ENCODE results near the gene TAS2R20. TPM values are rescaled to one million over a fixed set of nuclear protein-coding genes. Genes with fewer than 3 reads are reported as not detected.
A peak's percentile ranks its signal among the peaks of the same experiment; 100 is the strongest.
"Not testable (repeated sequence)": the region's sequence is repeated elsewhere in the genome, so short reads cannot be mapped to it uniquely, and the experiment has no call there.

TAS2R20 gene, protein sequence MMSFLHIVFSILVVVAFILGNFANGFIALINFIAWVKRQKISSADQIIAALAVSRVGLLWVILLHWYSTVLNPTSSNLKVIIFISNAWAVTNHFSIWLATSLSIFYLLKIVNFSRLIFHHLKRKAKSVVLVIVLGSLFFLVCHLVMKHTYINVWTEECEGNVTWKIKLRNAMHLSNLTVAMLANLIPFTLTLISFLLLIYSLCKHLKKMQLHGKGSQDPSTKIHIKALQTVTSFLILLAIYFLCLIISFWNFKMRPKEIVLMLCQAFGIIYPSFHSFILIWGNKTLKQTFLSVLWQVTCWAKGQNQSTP
- 1 to 10 TPM; 1.2 to 1.4 TPM for total RNA-seq

DNA sequence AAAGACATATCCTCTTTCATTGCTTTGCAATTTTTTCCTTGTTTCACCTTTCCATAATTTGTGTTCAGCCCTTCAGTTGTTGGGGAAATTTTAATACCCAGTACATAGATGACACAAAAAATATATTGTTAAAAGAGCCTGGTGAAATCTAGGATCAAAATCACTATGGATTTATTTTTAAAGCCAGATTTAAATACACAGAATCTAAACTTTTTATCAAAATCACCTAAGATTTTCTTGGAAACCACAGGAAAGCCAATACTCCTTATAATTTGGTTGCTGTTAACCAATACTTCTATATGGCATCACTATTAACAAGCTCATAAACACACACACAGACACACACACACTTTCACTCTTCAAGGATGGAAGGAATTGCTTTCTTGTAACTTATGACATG is at the start of gene TAS2R20:
TAS2R20 (minus strand) TSS at position 101 of the 400 bp plus-strand sequence. CDS start 429 bp downstream, outside the sequence.
- CTCF ChIA-PET, result no interaction called here
- Mint-ChIP-seq H3K27ac (no peak within 1 kb of the TSS), H3K9me3 (ENCODE audit: low read depth) (no peaks in the 10 kb centered on the region)

DNA sequence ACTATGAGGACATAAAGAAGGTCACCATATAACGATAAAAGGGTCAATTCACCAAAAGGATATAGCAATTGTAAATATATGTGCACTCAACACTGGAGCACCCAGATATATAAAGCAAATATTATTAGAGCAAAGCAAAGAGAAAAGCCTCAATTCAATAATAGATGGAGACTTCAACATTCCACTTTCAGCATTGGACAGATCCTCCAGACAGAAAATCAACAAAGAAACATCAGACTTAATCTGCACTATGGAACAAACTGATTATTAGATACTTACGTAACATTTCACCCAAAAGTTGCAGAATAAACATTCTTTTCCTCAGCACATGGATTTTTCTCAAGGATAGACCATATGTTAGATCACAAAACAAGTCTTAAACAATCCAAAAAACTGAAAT is 43.3 kb upstream of the TAS2R20 start:
- intact Hi-C loops (cut with DNase I, micrococcal nuclease); CTCF ChIA-PET; POLR2A ChIA-PET; H3K27me3 Mint-ChIP-seq; DNase-seq; H3K4me1 Mint-ChIP-seq; H3K4me3 Mint-ChIP-seq; ATAC-seq; H3K27ac Mint-ChIP-seq; H3K9me3 Mint-ChIP-seq (ENCODE audit: low read depth): not testable (repeated sequence)
- peaks cover 42% of the 10 kb centered on the region for H3K36me3 Mint-ChIP-seq (ENCODE audit: low read depth)

More for the DNA sequence above, at the start of gene TAS2R20:
- Mint-ChIP-seq H3K4me1 (no peaks in the 10 kb centered on the region), H3K27me3 (no peaks in the 10 kb centered on the region), H3K4me3 (no peak within 1 kb of the TSS), H3K36me3 (ENCODE audit: low read depth) (peaks cover 25% of the 10 kb centered on the region)
- POLR2A ChIA-PET, result no interaction called here
- DNase-seq (no peak), ATAC-seq (no peak)
- intact Hi-C loops (cut with DNase I, micrococcal nuclease), result no loop called here

DNA sequence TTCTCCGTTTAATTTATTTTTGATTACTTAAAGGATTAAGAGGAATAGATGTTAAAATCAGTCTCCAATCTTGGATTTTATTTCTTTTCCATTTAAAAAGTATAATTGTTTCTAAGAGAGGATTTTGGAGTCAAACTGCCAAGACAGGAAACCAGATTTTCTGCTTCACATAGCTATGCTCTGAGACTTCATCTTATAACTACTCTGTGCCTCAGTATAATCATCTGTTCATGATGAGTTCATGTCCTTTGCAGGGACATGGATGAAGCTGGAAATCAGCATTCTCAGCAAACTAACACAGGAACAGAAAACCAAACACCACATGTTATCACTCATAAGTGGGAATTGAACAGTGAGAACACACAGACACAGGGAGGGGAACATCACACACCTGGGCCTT is 42.1 kb upstream of the TAS2R20 start:
- ChIA-PET CTCF (interaction anchor here (0.7 kb wide), 1 partner anchor 365 kb away, joined by 3 read pairs; no protein-coding TSS in a partner anchor), POLR2A (no interaction called here)
- Mint-ChIP-seq H3K36me3 (ENCODE audit: low read depth) (peaks cover 42% of the 10 kb centered on the region), H3K4me1 (peaks cover 1% of the 10 kb centered on the region), H3K27me3 (no peaks in the 10 kb centered on the region), H3K27ac (no peak overlapping the region), H3K4me3 (no peak overlapping the region), H3K9me3 (ENCODE audit: low read depth) (no peaks in the 10 kb centered on the region)
- no peak for DNase-seq
- ATAC-seq, result no peak
- intact Hi-C loops (cut with DNase I, micrococcal nuclease), result no loop called here

DNA sequence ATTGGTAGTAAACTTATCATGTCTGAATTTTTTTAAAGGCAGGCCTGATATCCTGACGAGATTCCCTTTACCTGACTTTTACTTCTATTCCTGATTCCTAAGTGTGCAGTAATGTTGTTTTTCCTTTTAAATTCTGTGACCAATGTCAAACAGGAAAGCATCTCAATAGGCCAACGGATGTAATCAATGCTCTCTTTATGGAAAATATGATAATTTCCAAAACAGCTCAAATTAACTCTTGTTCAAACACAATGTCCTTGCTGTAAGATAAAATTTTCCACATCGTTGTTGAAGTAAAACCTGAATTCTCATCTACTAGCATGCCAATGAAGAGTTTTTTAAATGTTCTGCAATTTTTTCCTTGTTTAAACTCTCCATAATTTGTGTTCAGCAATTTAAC is 41.1 kb upstream of the TAS2R20 start:
- POLR2A ChIA-PET, result no interaction called here
- Mint-ChIP-seq H3K9me3 (ENCODE audit: low read depth) (no peaks in the 10 kb centered on the region), H3K27me3 (no peaks in the 10 kb centered on the region), H3K27ac (no peak overlapping the region), H3K4me3 (no peak overlapping the region), H3K36me3 (ENCODE audit: low read depth) (peaks cover 35% of the 10 kb centered on the region), H3K4me1 (peaks cover 3% of the 10 kb centered on the region)
- ATAC-seq, result no peak
- CTCF ChIA-PET, result no interaction called here
- no peak for DNase-seq
- intact Hi-C loops (cut with DNase I, micrococcal nuclease), result no loop called here

DNA sequence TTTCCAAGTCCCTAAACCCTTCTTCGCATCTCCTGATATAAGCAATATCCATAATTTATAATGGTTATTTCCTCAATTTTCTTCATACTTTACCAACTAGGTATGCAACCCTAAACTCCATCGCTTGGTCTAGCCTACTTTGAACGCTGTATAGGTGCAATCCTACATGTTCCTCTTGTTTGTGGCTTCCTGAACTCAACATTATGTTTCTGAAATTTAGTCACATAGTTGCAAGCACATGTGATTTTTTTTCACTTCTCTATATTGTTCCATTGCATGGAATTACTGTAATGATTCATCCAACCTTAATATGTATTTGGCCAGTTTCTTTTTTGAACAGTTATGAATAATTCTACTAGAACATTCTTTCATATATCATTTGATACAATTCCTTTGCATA is 35.9 kb upstream of the TAS2R20 start:
- DNase-seq; H3K4me1 Mint-ChIP-seq; H3K4me3 Mint-ChIP-seq; H3K9me3 Mint-ChIP-seq (ENCODE audit: low read depth); H3K27ac Mint-ChIP-seq; POLR2A ChIA-PET; CTCF ChIA-PET; H3K27me3 Mint-ChIP-seq; intact Hi-C loops (cut with DNase I, micrococcal nuclease): not testable (repeated sequence)
- ATAC-seq, result peak; percentile 80
- H3K36me3 Mint-ChIP-seq (ENCODE audit: low read depth), result peaks cover 28% of the 10 kb centered on the region

DNA sequence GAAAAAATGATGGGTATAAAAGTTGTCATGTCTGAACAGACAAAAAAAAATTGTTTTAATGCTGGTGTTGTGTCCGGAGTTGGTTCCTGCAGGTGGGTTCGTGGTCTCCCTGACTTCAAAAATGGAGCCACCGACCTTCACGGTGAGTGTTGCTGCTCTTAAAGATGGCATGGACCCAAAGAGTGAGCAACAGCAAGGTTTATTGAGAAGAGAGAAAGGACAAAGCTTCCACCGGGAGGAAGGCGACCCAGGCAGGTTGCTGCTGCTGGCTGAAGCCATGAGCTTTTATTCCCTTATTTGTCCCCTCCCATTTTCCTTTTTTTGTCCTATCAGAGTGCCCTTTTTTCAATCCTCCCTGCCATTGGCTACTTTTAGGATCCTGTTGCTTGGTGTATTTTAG is 33.2 kb upstream of the TAS2R20 start, which contains the start of gene TAS2R31:
TAS2R31 (minus strand) TSS at position 101 of the 400 bp plus-strand sequence; CDS start at position 29, 72 bp downstream.
- DNase-seq (no peak), ATAC-seq (no peak)
- CTCF ChIA-PET, result no interaction called here
- no peak within 1 kb of the TSS for H3K27ac Mint-ChIP-seq
- peaks cover 5% of the 10 kb centered on the region for H3K4me1 Mint-ChIP-seq
- no peak within 1 kb of the TSS for H3K4me3 Mint-ChIP-seq
- no peaks in the 10 kb centered on the region for H3K27me3 Mint-ChIP-seq
- POLR2A ChIA-PET, result interaction anchor here (1.1 kb wide), 1 partner anchor 136 kb away, joined by 3 read pairs; no protein-coding TSS in a partner anchor
- intact Hi-C loops (cut with DNase I, micrococcal nuclease), result no loop called here
- peaks cover 36% of the 10 kb centered on the region for H3K36me3 Mint-ChIP-seq (ENCODE audit: low read depth)
- H3K9me3 Mint-ChIP-seq (ENCODE audit: low read depth), result peaks cover 3% of the 10 kb centered on the region

DNA sequence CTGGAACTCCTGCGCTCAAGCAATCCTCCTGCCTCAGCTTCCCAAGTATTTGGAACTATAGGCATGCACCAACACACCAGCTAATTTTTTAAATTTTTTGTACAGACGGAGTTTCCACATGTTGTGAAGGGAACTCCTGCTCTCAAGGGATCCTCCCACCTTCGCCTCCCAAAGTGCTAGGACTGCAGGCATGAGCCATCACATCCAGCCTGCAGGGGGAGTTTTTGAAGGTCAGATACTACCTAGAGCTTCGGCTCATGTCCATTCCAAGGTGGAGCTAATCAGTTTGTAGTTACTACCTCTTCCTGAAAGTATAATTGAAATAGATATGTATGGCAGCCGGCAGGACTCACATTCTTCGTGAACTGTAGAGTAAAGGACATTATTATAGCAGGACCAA is 28.0 kb upstream of the TAS2R20 start:
- DNase-seq, result no peak
- Mint-ChIP-seq H3K4me1 (peaks cover 6% of the 10 kb centered on the region), H3K27me3 (no peaks in the 10 kb centered on the region), H3K4me3 (no peak overlapping the region), H3K36me3 (ENCODE audit: low read depth) (peaks cover 34% of the 10 kb centered on the region), H3K9me3 (ENCODE audit: low read depth) (peaks cover 8% of the 10 kb centered on the region), H3K27ac (no peak overlapping the region)
- POLR2A ChIA-PET, result no interaction called here
- intact Hi-C loops (cut with DNase I, micrococcal nuclease), result no loop called here
- CTCF ChIA-PET, result no interaction called here
- ATAC-seq, result no peak

DNA sequence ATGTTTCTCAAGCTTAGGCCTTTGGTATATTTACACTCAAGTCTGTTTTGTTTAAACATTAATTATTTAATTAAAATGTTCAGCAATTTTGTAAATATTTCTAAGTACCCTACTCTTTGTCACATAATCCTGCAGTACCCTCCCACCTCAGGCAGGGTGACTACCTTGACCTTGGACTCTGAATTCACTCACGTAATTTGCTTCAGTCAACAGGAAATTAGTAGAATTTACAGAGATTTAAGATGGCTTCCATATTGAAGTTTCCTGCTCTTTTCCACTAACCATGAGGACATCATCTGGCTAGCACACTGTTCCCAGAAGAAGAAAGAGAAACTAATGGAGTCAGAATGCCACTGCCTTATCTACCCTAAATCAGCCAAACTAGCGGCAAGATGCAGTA is 25.3 kb upstream of the TAS2R20 start:
- Mint-ChIP-seq H3K4me3 (no peak overlapping the region), H3K4me1 (peaks cover 6% of the 10 kb centered on the region), H3K9me3 (ENCODE audit: low read depth) (peaks cover 8% of the 10 kb centered on the region), H3K27ac (no peak overlapping the region), H3K36me3 (ENCODE audit: low read depth) (peaks cover 23% of the 10 kb centered on the region), H3K27me3 (no peaks in the 10 kb centered on the region)
- ChIA-PET POLR2A (interaction anchor here (0.6 kb wide), 1 partner anchor 109 kb away, joined by 4 read pairs; no protein-coding TSS in a partner anchor), CTCF (no interaction called here)
- no peak for DNase-seq
- intact Hi-C loops (cut with DNase I, micrococcal nuclease), result no loop called here
- ATAC-seq, result no peak

DNA sequence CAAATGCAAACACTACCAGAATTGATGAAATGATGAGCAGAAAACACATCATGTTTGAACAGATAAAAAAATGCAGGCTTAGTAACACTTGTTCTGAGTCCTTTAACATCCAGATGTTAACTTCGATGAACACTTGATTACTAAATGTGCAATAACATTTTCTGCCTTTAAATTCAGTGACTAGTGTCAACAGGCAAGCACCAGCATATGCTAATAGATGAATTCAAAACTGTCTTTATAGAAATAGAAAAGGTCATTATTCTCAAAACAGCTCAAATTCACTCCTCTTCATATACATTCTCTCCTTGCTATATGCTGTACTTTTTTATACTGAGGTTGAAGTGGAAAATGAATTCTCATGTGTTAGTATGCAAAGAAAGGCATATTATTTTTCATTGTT is 24.4 kb upstream of the TAS2R20 start, which contains the start of gene TAS2R19:
TAS2R19 (minus strand) TSS at position 101 of the 400 bp plus-strand sequence; CDS start at position 52, 49 bp downstream.
- no peaks in the 10 kb centered on the region for H3K27me3 Mint-ChIP-seq
- H3K4me3 Mint-ChIP-seq, result no peak within 1 kb of the TSS
- H3K27ac Mint-ChIP-seq, result peak within 1 kb of the TSS; percentile 38
- H3K9me3 Mint-ChIP-seq (ENCODE audit: low read depth), result peaks cover 8% of the 10 kb centered on the region
- CTCF ChIA-PET, result no interaction called here
- POLR2A ChIA-PET, result no interaction called here
- intact Hi-C loops (cut with DNase I, micrococcal nuclease), result no loop called here
- peaks cover 21% of the 10 kb centered on the region for H3K36me3 Mint-ChIP-seq (ENCODE audit: low read depth)
- peaks cover 6% of the 10 kb centered on the region for H3K4me1 Mint-ChIP-seq
- ATAC-seq (no peak), DNase-seq (no peak)

DNA sequence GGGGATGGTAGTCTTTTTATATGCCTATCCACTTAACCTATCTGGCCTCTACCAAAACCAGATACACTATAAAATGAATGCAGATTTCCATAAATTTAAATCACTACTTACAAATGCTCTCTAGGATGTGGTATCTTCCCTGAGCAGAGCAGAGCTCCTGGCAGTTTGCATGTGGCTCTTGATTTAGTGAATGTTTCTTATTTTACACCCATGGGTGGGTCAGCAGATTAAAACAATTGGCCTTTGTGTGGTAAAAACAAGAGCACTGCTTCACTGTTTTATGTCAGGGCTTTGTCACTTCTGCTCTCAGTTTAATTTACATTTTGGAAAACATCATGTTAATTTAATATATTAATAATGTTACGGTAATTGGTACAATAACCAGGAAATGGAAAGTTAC is 18.8 kb upstream of the TAS2R20 start:
- intact Hi-C loops (cut with DNase I, micrococcal nuclease), result no loop called here
- ATAC-seq, result no peak
- H3K27ac Mint-ChIP-seq, result no peak overlapping the region
- no peak overlapping the region for H3K4me3 Mint-ChIP-seq
- no peak for DNase-seq
- ChIA-PET POLR2A (no interaction called here), CTCF (no interaction called here)
- no peaks in the 10 kb centered on the region for H3K9me3 Mint-ChIP-seq (ENCODE audit: low read depth)
- H3K27me3 Mint-ChIP-seq, result no peaks in the 10 kb centered on the region
- H3K36me3 Mint-ChIP-seq (ENCODE audit: low read depth), result peaks cover 17% of the 10 kb centered on the region
- peaks cover 6% of the 10 kb centered on the region for H3K4me1 Mint-ChIP-seq

DNA sequence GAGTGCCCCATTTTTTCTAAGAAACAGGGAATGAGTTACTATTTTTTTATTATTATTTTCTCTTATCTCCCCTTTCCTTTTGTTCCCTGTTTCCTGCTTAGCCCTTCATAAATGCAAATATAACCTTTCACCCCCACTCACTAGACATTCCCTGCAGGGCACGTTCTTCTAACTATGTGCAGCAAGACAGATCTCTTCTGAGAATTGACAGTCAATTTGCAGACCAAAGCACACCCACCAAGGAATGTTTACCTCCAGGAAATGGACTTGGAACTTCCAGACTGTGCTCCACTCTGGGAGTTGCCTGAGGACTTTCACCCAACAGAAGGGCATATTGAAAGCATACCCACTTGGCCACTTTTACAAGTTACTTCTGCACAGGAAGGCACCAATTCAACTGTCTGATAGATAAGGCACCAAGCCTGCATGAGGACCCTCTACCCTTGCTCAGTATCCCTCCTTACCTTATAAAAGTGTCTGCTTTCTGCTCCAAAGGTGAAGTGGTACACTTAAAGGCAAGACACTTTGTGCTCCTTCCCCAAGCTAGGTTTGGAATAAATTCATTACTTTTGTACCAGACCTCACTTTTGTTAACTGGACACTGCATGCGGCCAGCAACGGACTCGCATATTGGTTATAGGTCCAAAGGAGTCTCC is 17.8 kb upstream of the TAS2R20 start:
- H3K27ac Mint-ChIP-seq, result no peak overlapping the region
- CTCF ChIA-PET, result no interaction called here

DNA sequence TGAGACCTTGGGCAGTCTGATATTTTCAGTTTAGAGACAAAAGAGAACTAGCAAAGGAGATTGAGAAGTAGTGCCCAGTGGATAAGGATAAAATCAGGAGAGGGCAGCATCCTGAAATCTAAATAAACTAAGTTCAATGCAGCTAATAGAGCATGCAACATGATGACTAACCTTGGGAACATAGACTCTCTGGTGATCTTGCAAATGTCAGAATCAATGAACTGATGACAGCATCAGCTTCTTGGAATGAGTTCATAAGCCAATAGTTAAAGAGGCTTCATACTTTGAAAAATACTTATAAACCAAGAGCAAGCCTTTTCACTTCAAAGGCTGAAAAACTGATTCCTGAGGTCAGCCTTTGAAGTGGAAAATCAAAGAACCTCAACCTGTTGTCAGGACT is 16.1 kb upstream of the TAS2R20 start:
- H3K27me3 Mint-ChIP-seq, result no peaks in the 10 kb centered on the region
- POLR2A ChIA-PET, result no interaction called here
- intact Hi-C loops (cut with DNase I, micrococcal nuclease), result no loop called here

More for the DNA sequence above, 17.8 kb upstream of the TAS2R20 start:
- DNase-seq (no peak), ATAC-seq (no peak)
- Mint-ChIP-seq H3K9me3 (ENCODE audit: low read depth) (no peaks in the 10 kb centered on the region), H3K4me1 (no peaks in the 10 kb centered on the region), H3K4me3 (no peak overlapping the region), H3K36me3 (ENCODE audit: low read depth) (peaks cover 13% of the 10 kb centered on the region), H3K27me3 (no peaks in the 10 kb centered on the region)
- POLR2A ChIA-PET, result no interaction called here
- intact Hi-C loops (cut with DNase I, micrococcal nuclease), result no loop called here

More for the DNA sequence above, 16.1 kb upstream of the TAS2R20 start:
- no peaks in the 10 kb centered on the region for H3K9me3 Mint-ChIP-seq (ENCODE audit: low read depth)
- CTCF ChIA-PET, result interaction anchor here (1.2 kb wide), 1 partner anchor 10 kb away, joined by 3 read pairs; no protein-coding TSS in a partner anchor
- H3K4me3 Mint-ChIP-seq, result no peak overlapping the region
- H3K27ac Mint-ChIP-seq, result no peak overlapping the region
- peaks cover 15% of the 10 kb centered on the region for H3K36me3 Mint-ChIP-seq (ENCODE audit: low read depth)
- H3K4me1 Mint-ChIP-seq, result no peaks in the 10 kb centered on the region
- ATAC-seq (no peak), DNase-seq (no peak)

Data from activated CD4-positive, alpha-beta T cell treated with anti-CD3 and anti-CD28 coated beads for 36 hours (primary cell).